ENCODE results near the gene ENTR1. TPM values are rescaled to one million over a fixed set of nuclear protein-coding genes. Genes with fewer than 3 reads are reported as not detected.

Gene ENTR1
- total and polyA plus RNA-seq, 2 donors (not counting 1 experiment from before 2014, with no cell fraction given): 77.7 to 86.3 TPM

DNA sequence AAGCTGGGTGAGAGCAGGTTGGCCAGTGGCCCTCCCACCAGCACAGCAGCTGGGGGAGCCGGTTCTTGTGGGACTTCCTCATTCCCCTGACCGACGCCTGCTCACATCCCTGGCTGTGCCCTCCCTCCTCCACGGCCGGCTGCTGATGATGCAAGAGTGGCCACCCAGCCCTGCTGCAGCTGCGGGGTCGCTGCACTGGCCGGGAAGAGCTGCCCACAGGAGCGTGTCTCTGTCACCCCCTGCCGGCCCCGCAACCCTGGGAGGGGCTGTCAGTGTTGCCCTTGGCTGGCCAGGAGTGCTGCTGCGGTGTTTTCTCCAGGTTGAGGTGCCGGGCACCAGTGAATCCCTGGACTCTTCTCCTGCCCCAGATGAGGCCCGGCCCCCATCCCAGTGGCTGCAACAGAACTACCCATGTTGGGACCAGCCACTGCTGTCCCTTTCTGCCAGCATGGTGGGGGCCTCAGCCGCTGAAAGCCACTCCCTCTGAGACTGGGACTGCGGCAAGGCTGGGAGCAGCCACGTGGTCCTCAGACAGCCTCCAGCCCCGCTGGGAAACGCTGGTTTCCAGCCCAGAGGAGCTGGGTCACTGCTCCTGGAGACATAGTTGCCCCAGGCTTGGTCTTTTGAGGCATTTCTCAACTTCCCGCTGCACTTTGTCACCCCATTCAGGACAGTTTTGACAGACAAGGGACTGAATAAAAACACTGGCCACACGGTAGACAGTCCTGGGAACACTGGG is 37.7 kb downstream of the ENTR1 start:
- WGBS (ENCODE audit: insufficient coverage): 10% methylated on average over 20 of the region's 21 CpGs
- intact Hi-C loops (cut with micrococcal nuclease): no loop called here
- ChIA-PET CTCF (no interaction called here), POLR2A (no interaction called here)
- peaks cover 0 to 6% (median 0%) of the 10 kb centered on the region in 4 experiments for H3K27me3 ChIP-seq (replicated peaks in 1 of 4; ENCODE audit: control extremely low read depth in 1 of 4, control insufficient read depth in 3 of 4, insufficient read depth in 4 of 4, low read length in 3 of 4)
- Mint-ChIP-seq H3K27ac (no peak overlapping the region), H3K9me3 (ENCODE audit: insufficient read depth) (no peaks in the 10 kb centered on the region), H3K4me3 (no peak overlapping the region), H3K4me1 (peaks cover 8% of the 10 kb centered on the region), H3K27me3 (no peaks in the 10 kb centered on the region)
- no peaks in the 10 kb centered on the region for H4K20me1 ChIP-seq (ENCODE audit: control insufficient read depth, insufficient read depth, low read length, poor library complexity, severe bottlenecking)
- no peak overlapping the region for H3K9ac ChIP-seq (ENCODE audit: low read length)
- H3K4me1 ChIP-seq (ENCODE audit: control insufficient read depth in 2 of 2, insufficient read depth in 2 of 2, low read length in 2 of 2): peaks cover 14 to 17% of the 10 kb centered on the region in 2 donors
- TF ChIP-seq, protein P1, sequence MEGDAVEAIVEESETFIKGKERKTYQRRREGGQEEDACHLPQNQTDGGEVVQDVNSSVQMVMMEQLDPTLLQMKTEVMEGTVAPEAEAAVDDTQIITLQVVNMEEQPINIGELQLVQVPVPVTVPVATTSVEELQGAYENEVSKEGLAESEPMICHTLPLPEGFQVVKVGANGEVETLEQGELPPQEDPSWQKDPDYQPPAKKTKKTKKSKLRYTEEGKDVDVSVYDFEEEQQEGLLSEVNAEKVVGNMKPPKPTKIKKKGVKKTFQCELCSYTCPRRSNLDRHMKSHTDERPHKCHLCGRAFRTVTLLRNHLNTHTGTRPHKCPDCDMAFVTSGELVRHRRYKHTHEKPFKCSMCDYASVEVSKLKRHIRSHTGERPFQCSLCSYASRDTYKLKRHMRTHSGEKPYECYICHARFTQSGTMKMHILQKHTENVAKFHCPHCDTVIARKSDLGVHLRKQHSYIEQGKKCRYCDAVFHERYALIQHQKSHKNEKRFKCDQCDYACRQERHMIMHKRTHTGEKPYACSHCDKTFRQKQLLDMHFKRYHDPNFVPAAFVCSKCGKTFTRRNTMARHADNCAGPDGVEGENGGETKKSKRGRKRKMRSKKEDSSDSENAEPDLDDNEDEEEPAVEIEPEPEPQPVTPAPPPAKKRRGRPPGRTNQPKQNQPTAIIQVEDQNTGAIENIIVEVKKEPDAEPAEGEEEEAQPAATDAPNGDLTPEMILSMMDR (IDR thresholded peaks at IDR 0.05): no peak
- no peak for TF ChIP-seq EZH2 (IDR thresholded peaks at IDR 0.05; ENCODE audit: borderline replicate concordance, insufficient read depth, low read depth, low read length, poor library complexity, severe bottlenecking)
- no peaks in the 10 kb centered on the region for H3K79me2 ChIP-seq (ENCODE audit: control insufficient read depth, insufficient read depth, low read length)
- no peak overlapping the region for H3K27ac ChIP-seq (ENCODE audit: low read length in 2 of 2)
- no peaks in the 10 kb centered on the region for H3K36me3 ChIP-seq (replicated peaks in 1 of 2; ENCODE audit: control extremely low read depth in 1 of 2, control insufficient read depth in 1 of 2, extremely low read depth in 1 of 2, insufficient read depth in 2 of 2, low read length in 1 of 2)
- no peaks in the 10 kb centered on the region for H3K9me3 ChIP-seq (ENCODE audit: control extremely low read depth in 1 of 3, control insufficient read depth in 2 of 3, insufficient read depth in 1 of 3, low read length in 2 of 3)
- peak overlapping the region; percentile 63 for H3K4me2 ChIP-seq (replicated peaks; ENCODE audit: low read depth, low read length, poor library complexity, severe bottlenecking)
- peak; percentile 50 for ATAC-seq (ENCODE audit: low read depth)
- H3K4me3 ChIP-seq (ENCODE audit: control extremely low read depth in 1 of 5, extremely low read depth in 1 of 5, insufficient read depth in 1 of 5, low read depth in 2 of 5, low read length in 4 of 5): no peak overlapping the region
- peak; percentile 46 for DNase-seq
- peak overlapping the region; percentile 28 for H2AFZ ChIP-seq (ENCODE audit: insufficient read depth, low read depth, low read length, poor library complexity, severe bottlenecking)

DNA sequence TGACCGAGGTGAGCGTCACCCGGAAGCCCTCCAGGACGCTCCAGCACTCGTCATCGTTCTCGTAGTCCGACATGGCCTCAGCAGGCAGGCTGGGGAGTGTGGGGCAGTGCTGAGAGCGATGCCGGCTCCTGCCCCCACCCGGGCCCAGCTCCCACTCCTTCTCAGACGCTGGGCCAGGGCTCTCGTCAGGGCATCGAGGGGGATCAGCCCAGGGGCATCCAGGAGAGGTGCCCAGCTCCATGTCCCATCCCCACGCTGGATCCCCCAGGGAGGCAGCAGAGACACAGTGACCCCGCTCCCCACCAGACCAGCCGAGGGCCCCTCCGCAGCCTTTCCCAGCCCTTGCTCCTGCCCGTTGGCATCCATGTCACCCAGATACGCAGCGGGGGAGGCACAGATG is 38.4 kb downstream of the ENTR1 start:
- H3K4me2 ChIP-seq (replicated peaks; ENCODE audit: low read depth, low read length, poor library complexity, severe bottlenecking): peak overlapping the region; percentile 63
- H2AFZ ChIP-seq (ENCODE audit: insufficient read depth, low read depth, low read length, poor library complexity, severe bottlenecking): no peak overlapping the region
- intact Hi-C loops (cut with micrococcal nuclease): no loop called here
- CTCF ChIA-PET: no interaction called here
- 93% methylated on average over 18 of the region's 21 CpGs for whole genome bisulfite sequencing (ENCODE audit: insufficient coverage)
- H3K9me3 ChIP-seq (ENCODE audit: control extremely low read depth in 1 of 3, control insufficient read depth in 2 of 3, insufficient read depth in 1 of 3, low read length in 2 of 3): no peaks in the 10 kb centered on the region
- no peaks in the 10 kb centered on the region for H3K36me3 ChIP-seq (replicated peaks in 1 of 2; ENCODE audit: control extremely low read depth in 1 of 2, control insufficient read depth in 1 of 2, extremely low read depth in 1 of 2, insufficient read depth in 2 of 2, low read length in 1 of 2)
- H3K4me3 ChIP-seq (ENCODE audit: control extremely low read depth in 1 of 5, extremely low read depth in 1 of 5, insufficient read depth in 1 of 5, low read depth in 2 of 5, low read length in 4 of 5): no peak overlapping the region
- no peaks in the 10 kb centered on the region for H3K79me2 ChIP-seq (ENCODE audit: control insufficient read depth, insufficient read depth, low read length)
- no peak for TF ChIP-seq EZH2 (IDR thresholded peaks at IDR 0.05; ENCODE audit: borderline replicate concordance, insufficient read depth, low read depth, low read length, poor library complexity, severe bottlenecking)
- TF ChIP-seq, protein P1 (IDR thresholded peaks at IDR 0.05): no peak
- ATAC-seq (ENCODE audit: low read depth) (no peak), DNase-seq (no peak)
- H3K4me1 Mint-ChIP-seq: peaks cover 8% of the 10 kb centered on the region
- POLR2A ChIA-PET: no interaction called here
- H4K20me1 ChIP-seq (ENCODE audit: control insufficient read depth, insufficient read depth, low read length, poor library complexity, severe bottlenecking): no peaks in the 10 kb centered on the region
- H3K4me3 Mint-ChIP-seq: no peak overlapping the region
- peaks cover 0 to 6% (median 0%) of the 10 kb centered on the region in 4 experiments for H3K27me3 ChIP-seq (replicated peaks in 1 of 4; ENCODE audit: control extremely low read depth in 1 of 4, control insufficient read depth in 3 of 4, insufficient read depth in 4 of 4, low read length in 3 of 4)
- H3K27ac Mint-ChIP-seq: no peak overlapping the region
- no peaks in the 10 kb centered on the region for H3K9me3 Mint-ChIP-seq (ENCODE audit: insufficient read depth)
- H3K4me1 ChIP-seq (ENCODE audit: control insufficient read depth in 2 of 2, insufficient read depth in 2 of 2, low read length in 2 of 2): peaks cover 14 to 17% of the 10 kb centered on the region in 2 donors
- H3K27ac ChIP-seq (ENCODE audit: low read length in 2 of 2): no peak overlapping the region
- no peaks in the 10 kb centered on the region for H3K27me3 Mint-ChIP-seq
- no peak overlapping the region for H3K9ac ChIP-seq (ENCODE audit: low read length)

All from B cell (primary cell).